IPS DF 4.7 (cell line): Measurements from ENCODE around the gene RNF223.
"Not testable (repeated sequence)": the region's sequence is repeated elsewhere in the genome, so short reads cannot be mapped to it uniquely, and the experiment has no call there.

Experiments used
- DNase-seq: peaks from one replicate; pipeline ENCODE4 v3.0.0-alpha.2; 2013; ENCODE audit warnings: low spot score; ENCODE audit errors: extremely low read depth

Gene RNF223

GRCh38 chr1:1072849-1073742, 1.0 kb downstream of the RNF223 start:
- DNase-seq, result no peak

- DNase-seq, result no peak
These were observed 1.7 kb downstream of the RNF223 start for GRCh38 chr1:1072299-1072848.

GRCh38 chr1:1071486-1072298, 2.4 kb downstream of the RNF223 start:
- DNase-seq, result no peak

DNA sequence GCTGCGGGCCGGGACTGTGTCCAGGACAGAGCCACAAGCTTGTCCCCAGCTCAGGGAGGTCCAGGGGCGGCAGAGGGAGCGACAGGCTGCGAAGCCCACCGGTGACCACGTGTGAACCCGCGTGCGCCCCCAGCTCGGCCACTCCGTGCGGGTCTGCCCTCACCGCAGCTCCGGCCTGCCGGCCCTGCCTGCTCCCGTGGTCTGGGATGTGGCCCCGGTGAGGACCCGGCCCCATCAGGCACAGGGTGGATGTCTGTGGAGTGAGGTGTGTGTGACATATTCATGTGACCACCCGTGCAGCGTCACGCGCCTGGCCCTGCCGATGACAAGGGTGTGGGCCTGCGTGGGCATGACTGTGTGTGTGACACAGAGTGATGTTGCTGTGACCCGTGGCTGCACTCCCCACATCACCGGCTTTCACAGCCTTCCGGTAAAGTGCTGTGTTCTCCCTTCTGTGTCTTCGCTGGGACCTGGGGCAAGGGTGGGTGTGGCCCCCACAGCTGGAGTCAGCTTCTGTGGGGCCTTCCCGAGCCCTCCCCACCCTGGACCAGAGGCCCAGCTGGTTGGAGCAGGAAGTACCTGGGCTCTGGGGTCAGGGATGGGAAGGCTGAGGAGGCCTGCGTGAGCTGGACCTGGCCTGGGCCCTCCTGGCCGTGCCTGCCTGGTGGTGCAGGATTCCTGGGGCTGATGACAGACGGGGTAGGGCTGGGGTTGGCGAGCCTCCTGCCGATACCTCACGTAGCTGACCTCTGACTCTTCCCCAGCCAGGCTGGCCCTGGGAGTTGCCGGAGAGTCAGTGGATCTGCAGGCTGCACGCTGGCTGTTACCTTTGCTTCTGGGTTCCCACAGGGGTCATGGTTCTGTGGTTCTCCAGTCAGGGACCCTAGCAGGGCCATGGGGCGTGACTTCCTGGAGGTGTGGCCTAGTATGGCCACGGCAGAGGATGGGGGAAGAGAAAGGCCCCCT, 4.1 kb downstream of the RNF223 start:
- DNase-seq, result no peak

DNA sequence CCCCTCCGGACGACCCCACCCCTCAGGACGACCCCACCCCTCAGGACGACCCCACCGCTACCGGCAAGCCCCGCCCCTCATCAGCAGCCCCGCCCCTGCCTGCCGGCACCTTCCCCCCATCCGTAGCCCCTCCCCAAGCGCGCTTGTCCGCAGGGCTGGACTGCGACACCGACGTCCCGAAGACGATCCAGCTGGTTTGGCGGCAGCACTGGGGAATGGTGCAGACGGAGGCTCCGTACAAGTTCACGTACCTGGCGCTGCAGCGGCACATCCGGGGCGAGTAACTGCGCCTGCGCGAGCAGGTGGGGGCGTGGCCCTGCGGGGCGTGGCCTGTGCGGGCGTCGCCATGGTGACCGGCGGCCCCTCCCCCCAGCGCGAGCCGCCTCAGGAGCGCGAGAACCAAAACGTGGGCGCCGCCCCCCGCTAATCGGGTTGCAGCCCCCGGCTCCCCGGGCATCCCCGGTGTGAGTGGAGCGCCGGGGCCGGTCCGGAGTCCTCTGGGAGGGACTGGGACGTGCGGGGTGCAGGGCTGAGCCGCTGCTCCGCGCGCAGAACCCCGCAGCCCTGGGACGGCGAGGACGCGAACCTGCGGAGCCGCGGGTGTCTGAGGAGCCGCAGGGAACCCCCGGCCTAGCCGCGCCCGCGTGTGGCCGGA, 4.9 kb downstream of the RNF223 start:
- DNase-seq, result no peak

DNA sequence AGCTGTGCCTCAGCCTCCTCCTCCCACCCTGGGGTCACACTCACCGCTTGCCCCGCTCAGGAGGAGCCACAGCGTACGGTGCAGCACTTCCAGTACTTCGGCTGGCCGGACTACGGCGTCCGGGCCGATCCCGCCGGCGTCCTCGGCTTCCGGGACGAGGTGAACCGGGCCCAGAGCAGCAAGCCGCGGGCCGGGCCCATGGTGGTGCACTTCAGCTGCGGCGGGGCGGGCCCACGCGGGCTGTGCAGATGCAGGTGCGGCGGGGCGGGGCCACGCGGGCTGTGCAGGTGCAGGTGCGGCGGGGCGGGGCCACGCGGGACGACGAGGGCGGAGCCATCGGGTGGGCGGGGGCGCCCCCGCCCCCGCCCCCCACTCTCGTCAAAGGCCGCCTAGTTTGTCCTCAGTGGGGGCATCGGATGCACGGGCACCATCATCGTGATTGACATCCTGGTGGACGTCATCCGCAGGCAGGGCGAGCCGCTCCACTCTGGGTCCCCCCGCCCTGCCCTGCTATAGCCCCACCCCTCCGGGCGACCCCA, 5.5 kb downstream of the RNF223 start:
- DNase-seq, result no peak

- DNase-seq, result no peak
These were observed 6.1 kb downstream of the RNF223 start for GRCh38 chr1:1067860-1068516.

GRCh38 chr1:1067284-1067859, 6.7 kb downstream of the RNF223 start:
- DNase-seq, result no peak

DNA sequence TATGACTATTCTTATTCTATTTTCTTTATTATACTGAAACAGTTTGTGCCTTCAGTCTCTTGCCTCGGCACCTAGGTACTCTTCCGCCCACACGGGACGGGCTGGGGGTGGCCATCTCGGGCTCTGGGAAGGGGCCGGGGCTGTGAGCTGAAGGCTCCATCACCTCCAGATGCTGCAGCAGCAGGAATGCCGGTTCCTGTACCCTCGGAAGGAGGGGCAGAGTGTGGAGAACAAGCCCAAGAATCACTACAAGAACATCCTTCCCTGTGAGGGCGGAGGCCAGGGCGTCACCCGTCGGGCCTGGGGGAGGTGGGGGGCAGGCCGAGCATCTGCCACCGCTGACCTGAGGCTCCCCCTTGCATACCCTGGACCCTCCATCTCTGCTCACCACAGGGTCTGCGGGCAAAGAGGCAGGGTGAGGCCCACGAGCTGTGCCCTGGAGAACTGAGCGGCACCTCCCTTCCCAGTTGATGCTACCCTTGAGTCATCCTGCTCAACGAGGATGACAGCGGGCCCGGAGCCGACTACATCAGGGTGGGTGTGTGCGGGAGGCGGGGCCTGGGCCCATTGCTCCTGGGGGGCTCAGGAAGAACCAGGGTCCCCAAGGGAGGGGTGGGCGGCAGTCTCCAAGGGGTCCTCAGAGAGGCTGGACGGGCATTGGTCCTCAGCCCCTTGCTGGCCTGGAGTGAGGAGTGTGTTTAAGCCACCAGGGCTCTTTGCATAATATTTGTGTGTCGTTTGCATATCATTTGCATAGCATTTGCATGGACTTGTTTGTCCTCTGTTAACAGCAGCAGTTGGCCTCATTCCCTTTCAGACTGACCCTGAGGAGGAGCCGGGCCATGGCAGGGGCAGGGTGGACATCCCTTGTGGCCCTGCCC, 7.5 kb downstream of the RNF223 start:
- no peak for DNase-seq

DNA sequence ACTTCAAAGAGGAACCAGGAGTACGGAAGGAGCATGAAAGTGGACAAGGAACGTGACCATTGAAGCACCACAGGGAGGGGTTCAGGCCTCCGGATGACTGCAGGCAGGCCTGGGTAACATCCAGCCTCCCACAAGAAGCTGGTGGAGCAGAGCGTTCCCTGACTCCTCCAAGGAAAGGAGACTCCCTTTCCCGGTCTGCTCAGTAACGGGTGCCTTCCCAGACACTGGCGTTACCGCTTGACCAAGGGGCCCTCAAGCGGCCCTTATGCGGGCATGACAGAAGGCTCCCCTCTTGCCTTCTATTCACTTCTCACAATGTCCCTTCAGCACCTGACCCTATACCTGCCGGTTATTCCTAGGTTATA, 8.2 kb downstream of the RNF223 start:
- DNase-seq, result not testable (repeated sequence)

DNA sequence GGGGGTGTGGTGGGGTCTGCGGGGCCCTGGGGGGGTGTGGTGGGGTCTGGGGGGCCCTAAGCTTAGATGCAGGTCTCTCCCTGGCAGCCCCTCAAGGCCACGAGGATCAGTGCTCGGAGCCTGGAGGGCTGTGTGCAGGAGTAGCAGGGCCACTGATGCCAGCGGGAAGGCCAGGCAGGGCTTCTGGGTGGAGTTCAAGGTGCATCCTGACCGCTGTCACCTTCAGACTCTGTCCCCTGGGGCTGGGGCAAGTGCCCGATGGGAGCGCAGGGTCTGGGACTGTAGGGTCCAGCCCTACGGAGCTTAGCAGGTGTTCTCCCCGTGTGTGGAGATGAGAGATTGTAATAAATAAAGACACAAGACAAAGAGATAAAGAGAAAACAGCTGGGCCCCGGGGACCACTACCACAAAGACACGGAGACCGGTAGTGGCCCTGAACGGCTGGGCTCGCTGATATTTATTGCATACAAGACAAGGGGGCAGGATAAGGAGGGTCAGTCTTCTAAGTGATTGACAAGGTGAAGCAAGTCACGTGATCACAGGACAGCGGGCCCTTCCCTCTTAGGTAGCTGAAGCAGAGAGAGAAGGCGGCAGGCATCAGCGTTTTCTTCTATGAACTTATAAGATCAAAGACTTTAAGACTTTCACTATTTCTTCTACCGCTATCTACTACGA, 8.7 kb downstream of the RNF223 start:
- no peak for DNase-seq

GRCh38 chr1:1063945-1064831, 9.9 kb downstream of the RNF223 start:
- DNase-seq, result no peak

- no peak for DNase-seq
These were observed 10.7 kb downstream of the RNF223 start for GRCh38 chr1:1063261-1063944.

- no peak for DNase-seq
These were observed 11.6 kb downstream of the RNF223 start for GRCh38 chr1:1062348-1063163.

- no peak for DNase-seq
These were observed 12.3 kb downstream of the RNF223 start for GRCh38 chr1:1061682-1062345.
